Natural killer cell (primary cell): ENCODE data around the gene PCDHA7. TPM values are rescaled to one million over a fixed set of nuclear protein-coding genes. Genes with fewer than 3 reads are reported as not detected.

Experiments
- ATAC-seq, 3 donors: fragments of 150-1000 bp in 2 of 3; fragments of 200-7000 bp in 1 of 3; cut with Tn5 transposase; 1 replicate in 1 of 3; 2 replicates in 2 of 3; pipeline ENCODE4 v1.10.0; 2021; ENCODE audit warnings: mild to moderate bottlenecking in 2 of 3, moderate library complexity in 2 of 3
- DNase-seq, 2 donors: peaks; one replicate each; pipeline versions ENCODE4 v3.0.0 to v3.0.0-alpha.2; 2013 to 2021; ENCODE audit warnings: mixed read lengths in 1 of 2
- H3K27ac ChIP-seq: one replicate; pipeline ENCODE4 v1.5.1; 2013; ENCODE audit warnings: mild to moderate bottlenecking, low read length
- H3K27me3 ChIP-seq: one replicate; pipeline ENCODE4 v1.6.1; 2013; ENCODE audit warnings: low read length; ENCODE audit not compliant: control insufficient read depth, insufficient read depth
- H3K36me3 ChIP-seq: one replicate; pipeline ENCODE4 v1.6.1; 2013; ENCODE audit warnings: low read length; ENCODE audit not compliant: control insufficient read depth, insufficient read depth
- H3K4me1 ChIP-seq: one replicate; pipeline ENCODE4 v1.6.1; 2013; ENCODE audit warnings: low read length; ENCODE audit not compliant: control insufficient read depth, insufficient read depth
- H3K4me3 ChIP-seq: one replicate; pipeline ENCODE4 v1.5.1; 2013; ENCODE audit warnings: low read length
- H3K9me3 ChIP-seq: one replicate; pipeline ENCODE4 v1.6.1; 2013; ENCODE audit warnings: low read length; ENCODE audit not compliant: control insufficient read depth, insufficient read depth
- H3K27ac Mint-ChIP-seq, 2 donors: one replicate each; pipeline ENCODE4 v1.8.0; 2022; ENCODE audit warnings: mild to moderate bottlenecking in 2 of 2, mixed read lengths in 2 of 2, moderate library complexity in 1 of 2
- H3K27me3 Mint-ChIP-seq, 2 donors: one replicate each; pipeline ENCODE4 v1.8.0; 2022; ENCODE audit warnings: low read depth in 2 of 2, mixed read lengths in 2 of 2
- H3K36me3 Mint-ChIP-seq: one replicate; pipeline ENCODE4 v1.8.0; 2022; ENCODE audit warnings: mixed read lengths
- H3K4me1 Mint-ChIP-seq, 2 donors: one replicate each; pipeline ENCODE4 v1.8.0; 2022; ENCODE audit warnings: mixed read lengths in 2 of 2
- H3K4me3 Mint-ChIP-seq: one replicate; pipeline ENCODE4 v1.8.0; 2022; ENCODE audit warnings: mild to moderate bottlenecking, moderate library complexity, mixed read lengths
- H3K9me3 Mint-ChIP-seq, 2 donors: one replicate each; pipeline ENCODE4 v1.8.0; 2022; ENCODE audit warnings: mixed read lengths in 2 of 2
- CTCF ChIP-seq: fragments of 200-600 bp; IDR thresholded peaks from one replicate; pipeline ENCODE4 v1.8.0; 2022; ENCODE audit warnings: antibody characterized with exemption
- WGBS: methylation state at CpG from one replicate; pipeline ENCODE4 v1.1.7; 2013; ENCODE audit warnings: missing lambda C conversion rate; ENCODE audit not compliant: insufficient coverage; 5-methylcytosine and 5-hydroxymethylcytosine counted together
- intact Hi-C: fragments of 100-400 bp; cut with micrococcal nuclease; formaldehyde crosslinking; loops from one replicate; pipeline ENCODE4 v1.14.2; 2022
- total RNA-seq, 4 donors: library from RNA; stranded (reverse); fragments of 120-200 nt in 1 of 4; gene quantifications; one replicate each; pipeline versions ENCODE4 v1.2.3 to v1.2.4, GENCODE V29; 2013 to 2022

PCDHA7 gene
- total RNA-seq, 3 donors from 2014 or later (not counting 1 experiment from before 2014, with no cell fraction given): not detected

- Histone ChIP-seq H3K4me1 (no peaks in the 10 kb centered on the region), H3K9me3 (peaks cover 17% of the 10 kb centered on the region), H3K36me3 (no peaks in the 10 kb centered on the region), H3K4me3 (no peak overlapping the region), H3K27ac (no peak overlapping the region), H3K27me3 (peaks cover 6% of the 10 kb centered on the region)
- ATAC-seq (no peak), DNase-seq (no peak)
- no peak overlapping the region for H3K4me3 Mint-ChIP-seq
- intact Hi-C loops: no loop called here
- H3K27ac Mint-ChIP-seq: no peak overlapping the region
- WGBS: 48% methylated on average over 37 of the region's 37 CpGs
- no peaks in the 10 kb centered on the region for H3K36me3 Mint-ChIP-seq
- H3K27me3 Mint-ChIP-seq: peaks cover 6% of the 10 kb centered on the region in 2 donors
- H3K9me3 Mint-ChIP-seq: peaks cover 8 to 16% of the 10 kb centered on the region in 2 donors
- H3K4me1 Mint-ChIP-seq: no peaks in the 10 kb centered on the region
- TF ChIP-seq CTCF: no peak
Measured at GRCh38 chr5:140877262-140877581, 43.2 kb downstream of the PCDHA7 start.

- Mint-ChIP-seq H3K36me3 (no peaks in the 10 kb centered on the region), H3K27ac (no peak within 1 kb of the TSS), H3K4me3 (no peak within 1 kb of the TSS), H3K4me1 (no peaks in the 10 kb centered on the region), H3K9me3 (peaks cover 8 to 16% of the 10 kb centered on the region in 2 donors), H3K27me3 (peaks cover 6% of the 10 kb centered on the region in 2 donors)
- ATAC-seq (no peak), DNase-seq (no peak)
- Histone ChIP-seq H3K36me3 (no peaks in the 10 kb centered on the region), H3K27ac (no peak within 1 kb of the TSS), H3K27me3 (peaks cover 5% of the 10 kb centered on the region), H3K9me3 (peaks cover 14% of the 10 kb centered on the region), H3K4me1 (no peaks in the 10 kb centered on the region), H3K4me3 (no peak within 1 kb of the TSS)
- intact Hi-C loops: no loop called here
- WGBS: 15% methylated on average over 29 of the region's 35 CpGs
- TF ChIP-seq CTCF: no peak
Measured at GRCh38 chr5:140881889-140882590, 48.0 kb downstream of the PCDHA7 start, which contains the start of gene PCDHA13. Gene PCDHA13, plus strand, starts transcription at chr5:140882124. Its CDS starts 145 bp downstream, at chr5:140882269.

- no peaks in the 10 kb centered on the region for H3K36me3 Mint-ChIP-seq
- Histone ChIP-seq H3K9me3 (peaks cover 14% of the 10 kb centered on the region), H3K27ac (no peak overlapping the region), H3K36me3 (no peaks in the 10 kb centered on the region), H3K4me1 (no peaks in the 10 kb centered on the region), H3K4me3 (no peak overlapping the region), H3K27me3 (peaks cover 5% of the 10 kb centered on the region)
- ATAC-seq (no peak), DNase-seq (no peak)
- intact Hi-C loops: no loop called here
- no peak for TF ChIP-seq CTCF
- H3K4me1 Mint-ChIP-seq: no peaks in the 10 kb centered on the region
- H3K27me3 Mint-ChIP-seq: peaks cover 6% of the 10 kb centered on the region in 2 donors
- H3K27ac Mint-ChIP-seq: no peak overlapping the region
- no peak overlapping the region for H3K4me3 Mint-ChIP-seq
- H3K9me3 Mint-ChIP-seq: peaks cover 9 to 19% of the 10 kb centered on the region in 2 donors
- 27% methylated on average over 12 of the region's 12 CpGs for WGBS
Measured at GRCh38 chr5:140882591-140882899, 48.5 kb downstream of the PCDHA7 start.

GRCh38 chr5:140883373-140883772 is 49.3 kb downstream of the PCDHA7 start:
- H3K36me3 Mint-ChIP-seq: no peaks in the 10 kb centered on the region
- TF ChIP-seq CTCF: no peak
- H3K27ac ChIP-seq: no peak overlapping the region
- H3K9me3 ChIP-seq: peaks cover 14% of the 10 kb centered on the region
- no peak overlapping the region for H3K4me3 ChIP-seq
- H3K36me3 ChIP-seq: no peaks in the 10 kb centered on the region
- ATAC-seq (no peak), DNase-seq (no peak)
- peaks cover 11 to 20% of the 10 kb centered on the region in 2 donors for H3K9me3 Mint-ChIP-seq
- H3K4me1 ChIP-seq: no peaks in the 10 kb centered on the region
- H3K27me3 ChIP-seq: peaks cover 5% of the 10 kb centered on the region
- no peak overlapping the region for H3K4me3 Mint-ChIP-seq
- intact Hi-C loops: no loop called here
- WGBS: 52% methylated on average over 41 of the region's 41 CpGs
- no peaks in the 10 kb centered on the region for H3K4me1 Mint-ChIP-seq
- H3K27me3 Mint-ChIP-seq: peaks cover 6% of the 10 kb centered on the region in 2 donors
- H3K27ac Mint-ChIP-seq: no peak overlapping the region
